ENCODE measurements around the gene ITGA8.
"Not testable (repeated sequence)": the region's sequence is repeated elsewhere in the genome, so short reads cannot be mapped to it uniquely, and the experiment has no call there.

Gene ITGA8

DNA sequence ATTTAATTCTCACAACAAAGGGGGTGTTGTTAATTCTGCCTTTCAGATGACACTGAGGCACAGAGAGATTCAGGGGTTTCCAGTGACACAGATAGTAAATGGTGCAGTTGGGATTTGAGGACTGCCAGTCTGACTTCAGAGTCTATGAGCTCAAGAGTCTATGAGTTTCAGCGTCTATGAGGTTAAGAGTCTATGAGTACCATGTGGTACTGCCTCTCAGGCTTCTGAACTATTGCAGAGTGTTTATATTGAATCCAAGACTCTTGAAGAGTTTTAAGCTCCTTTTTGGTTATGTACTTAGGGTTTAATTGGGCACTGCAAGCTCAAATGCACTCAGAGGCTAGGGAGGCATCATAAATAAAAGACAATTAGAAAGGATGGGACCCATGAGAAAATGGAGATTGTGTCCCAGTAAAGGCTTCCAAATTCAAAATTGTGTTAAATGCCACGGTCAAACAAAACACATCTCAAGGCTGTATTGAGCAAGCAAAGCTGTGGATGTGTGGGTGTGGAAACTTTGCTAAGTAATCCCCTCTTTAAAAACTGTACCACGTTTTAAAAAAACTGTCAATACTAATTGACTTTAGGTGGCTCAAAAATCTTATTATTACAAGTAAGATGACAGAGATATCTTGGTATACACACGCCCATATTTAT is 224.7 kb downstream of the ITGA8 start:
- H3K36me3 Mint-ChIP-seq = no peaks in the 10 kb centered on the region
- ATAC-seq (no peak), DNase-seq (ENCODE audit: low spot score in 2 of 2) (no peak)
- no peaks in the 10 kb centered on the region for H3K9me3 Mint-ChIP-seq
- no peaks in the 10 kb centered on the region for H3K4me1 Mint-ChIP-seq
- no peak overlapping the region for H3K27ac Mint-ChIP-seq
- no peak overlapping the region for H3K4me3 Mint-ChIP-seq

DNA sequence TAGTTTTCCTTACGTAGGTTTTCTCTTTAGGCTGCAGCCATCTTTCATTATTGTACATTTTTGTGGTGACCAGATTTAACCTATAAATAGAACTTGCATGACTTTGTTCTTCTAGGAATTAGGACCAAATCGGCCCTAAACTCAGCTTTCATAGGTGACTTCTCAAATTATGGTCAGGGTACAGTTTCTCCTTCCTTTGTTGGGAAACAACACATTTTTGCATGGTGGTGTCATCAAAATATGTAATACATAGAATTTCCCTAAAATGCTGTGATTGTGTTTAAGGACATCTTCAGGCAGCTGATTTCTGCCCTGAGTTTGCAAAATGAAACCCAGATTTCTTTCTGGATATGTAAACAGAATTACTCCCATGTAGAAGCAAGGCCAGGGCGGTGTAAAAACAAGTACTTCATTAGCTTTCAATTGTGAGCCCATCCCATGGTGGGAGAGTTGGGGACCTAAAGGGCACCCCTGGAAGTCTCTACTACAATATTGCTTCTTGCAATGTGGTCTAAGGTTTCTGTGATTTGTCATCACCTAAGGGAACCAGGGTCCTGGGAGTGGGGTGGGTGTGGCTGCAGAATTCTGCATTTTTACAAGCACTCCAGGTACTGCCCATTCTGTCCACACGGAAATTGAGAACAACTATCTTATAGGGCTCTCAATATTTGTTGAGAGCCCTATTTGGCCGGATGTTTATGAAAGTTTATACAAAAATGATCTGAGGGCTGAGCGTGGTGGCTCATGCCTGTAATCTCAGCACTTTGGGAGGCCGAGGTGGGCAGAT is 227.7 kb downstream of the ITGA8 start:
- Mint-ChIP-seq H3K4me3 (no peak overlapping the region), H3K27ac (no peak overlapping the region), H3K36me3 (no peaks in the 10 kb centered on the region), H3K4me1 (no peaks in the 10 kb centered on the region), H3K9me3 (peaks cover 2% of the 10 kb centered on the region)
- DNase-seq (ENCODE audit: low spot score in 2 of 2) (no peak), ATAC-seq (no peak)

DNA sequence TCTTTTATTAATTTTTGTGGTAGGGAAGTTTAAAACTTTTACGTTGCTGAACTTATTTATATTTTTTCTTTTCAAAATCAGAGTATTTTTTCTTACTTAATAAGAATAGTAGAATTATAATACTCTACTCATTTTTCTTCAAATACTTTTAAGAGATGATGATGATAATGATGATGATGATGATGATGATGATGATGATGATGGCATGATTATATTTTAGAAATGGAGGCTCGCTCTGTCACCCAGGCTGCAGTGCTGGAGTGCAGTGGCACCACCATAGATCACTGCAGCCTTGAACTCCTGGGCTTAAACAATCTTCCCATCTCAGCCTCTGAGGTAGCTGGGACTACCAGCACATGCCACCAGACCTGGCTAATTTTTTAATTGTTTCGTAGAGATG is 230.3 kb downstream of the ITGA8 start:
- no peak for ATAC-seq
- H3K9me3 Mint-ChIP-seq = peaks cover 2% of the 10 kb centered on the region
- no peak for DNase-seq (ENCODE audit: low spot score in 2 of 2)
- no peak overlapping the region for H3K4me3 Mint-ChIP-seq
- H3K27ac Mint-ChIP-seq = no peak overlapping the region
- no peaks in the 10 kb centered on the region for H3K36me3 Mint-ChIP-seq
- no peaks in the 10 kb centered on the region for H3K4me1 Mint-ChIP-seq

DNA sequence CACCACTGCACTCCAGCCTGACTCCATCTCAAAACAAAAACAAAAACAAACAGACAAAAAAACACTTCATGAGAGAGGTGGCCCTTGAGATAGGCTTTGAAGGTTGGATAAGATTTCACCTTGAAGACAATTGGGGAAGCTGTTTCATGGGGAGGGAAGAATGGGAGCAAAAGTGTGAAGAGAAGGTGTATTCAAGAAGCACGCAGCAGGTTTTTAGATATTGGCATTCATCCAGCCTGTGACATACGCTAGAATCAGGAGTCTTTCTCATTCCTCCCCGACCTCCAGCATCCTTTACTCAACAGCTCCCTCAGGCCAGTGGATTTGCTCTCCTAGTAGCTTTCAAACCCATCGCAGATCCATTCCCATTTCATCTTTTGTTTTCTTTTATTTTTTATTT is 232.3 kb downstream of the ITGA8 start:
- peaks cover 2% of the 10 kb centered on the region for H3K9me3 Mint-ChIP-seq
- H3K4me3 Mint-ChIP-seq = no peak overlapping the region
- H3K27ac Mint-ChIP-seq = no peak overlapping the region
- DNase-seq (ENCODE audit: low spot score in 2 of 2) (no peak), ATAC-seq (no peak)
- no peaks in the 10 kb centered on the region for H3K36me3 Mint-ChIP-seq
- H3K4me1 Mint-ChIP-seq = no peaks in the 10 kb centered on the region

DNA sequence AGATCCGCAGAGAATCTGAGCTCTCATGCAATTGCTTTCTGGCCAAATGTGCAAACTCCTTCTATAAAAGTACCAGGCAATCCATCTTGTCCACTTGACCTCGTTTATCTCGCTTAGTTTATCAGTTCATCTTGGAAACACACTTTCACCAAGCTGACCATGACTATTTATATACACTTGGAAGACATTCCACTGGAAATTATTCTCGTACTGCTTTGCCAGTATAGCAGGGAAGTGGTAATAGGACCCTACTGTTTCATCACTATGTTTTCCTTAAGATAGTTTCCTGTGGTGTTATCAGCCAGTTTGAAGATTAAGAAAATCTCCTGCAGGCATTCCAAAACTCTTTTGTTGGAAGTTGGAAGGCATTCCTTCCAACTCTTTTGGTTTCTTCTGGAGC is 233.3 kb downstream of the ITGA8 start:
- Mint-ChIP-seq H3K36me3 (no peaks in the 10 kb centered on the region), H3K4me1 (no peaks in the 10 kb centered on the region), H3K9me3 (peaks cover 2% of the 10 kb centered on the region), H3K27ac (no peak overlapping the region), H3K4me3 (no peak overlapping the region)
- DNase-seq (ENCODE audit: low spot score in 2 of 2) (no peak), ATAC-seq (no peak)

DNA sequence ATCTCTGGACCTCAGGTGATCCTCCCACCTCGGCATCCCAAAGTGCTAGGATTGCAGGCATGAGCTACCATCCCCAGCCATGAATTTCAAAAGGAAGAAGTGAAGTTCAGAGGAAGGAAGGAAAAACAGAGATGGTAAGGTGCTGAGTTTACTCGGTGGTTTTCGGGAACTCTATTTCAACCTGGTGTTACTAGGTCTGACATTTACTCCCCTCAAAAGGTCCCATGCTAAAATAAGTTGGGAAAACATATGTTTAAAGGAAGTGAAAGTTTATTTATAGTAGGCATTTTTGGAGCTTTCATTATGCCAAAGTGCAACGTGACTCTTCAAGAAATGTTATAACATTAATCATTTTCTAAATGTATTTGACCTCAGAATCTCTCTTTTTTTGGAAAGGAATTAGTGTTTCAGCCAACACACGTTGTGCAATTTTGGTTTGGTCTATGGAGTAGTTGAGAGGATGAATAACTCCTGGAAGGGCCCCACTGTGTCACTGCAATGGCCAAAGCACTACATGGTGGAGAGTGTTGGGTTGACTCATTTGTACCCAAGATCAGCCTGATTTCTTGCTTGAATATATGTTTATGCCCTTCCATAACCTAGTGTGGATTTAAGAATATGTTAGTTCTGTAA is 233.9 kb downstream of the ITGA8 start:
- H3K4me3 Mint-ChIP-seq = no peak overlapping the region
- no peaks in the 10 kb centered on the region for H3K4me1 Mint-ChIP-seq
- no peak for DNase-seq (ENCODE audit: low spot score in 2 of 2)
- peaks cover 2% of the 10 kb centered on the region for H3K9me3 Mint-ChIP-seq
- ATAC-seq = no peak
- no peaks in the 10 kb centered on the region for H3K36me3 Mint-ChIP-seq
- no peak overlapping the region for H3K27ac Mint-ChIP-seq

DNA sequence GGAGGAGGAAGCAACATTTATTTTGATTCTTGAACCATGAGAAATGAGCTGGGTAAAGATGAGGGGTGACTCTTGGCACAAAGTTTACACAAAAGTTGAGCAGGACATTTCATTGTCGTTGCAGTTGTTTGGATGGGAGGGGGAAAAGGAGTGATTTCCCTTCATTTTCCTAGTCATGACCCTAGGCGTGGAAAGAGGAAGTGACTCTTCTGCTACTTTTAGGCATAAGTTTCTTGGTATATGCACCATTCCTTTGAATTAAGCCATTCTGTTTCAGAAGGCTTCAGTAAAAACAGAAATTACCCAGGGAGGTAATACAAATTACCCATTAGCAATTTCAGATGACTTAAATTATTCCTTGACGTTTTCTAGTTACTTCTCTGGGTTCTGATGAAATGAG is 234.7 kb downstream of the ITGA8 start:
- ATAC-seq = no peak
- Mint-ChIP-seq H3K36me3 (no peaks in the 10 kb centered on the region), H3K9me3 (peaks cover 2% of the 10 kb centered on the region), H3K27ac (no peak overlapping the region), H3K4me1 (no peaks in the 10 kb centered on the region), H3K4me3 (no peak overlapping the region)
- DNase-seq (ENCODE audit: low spot score in 2 of 2) = no peak

DNA sequence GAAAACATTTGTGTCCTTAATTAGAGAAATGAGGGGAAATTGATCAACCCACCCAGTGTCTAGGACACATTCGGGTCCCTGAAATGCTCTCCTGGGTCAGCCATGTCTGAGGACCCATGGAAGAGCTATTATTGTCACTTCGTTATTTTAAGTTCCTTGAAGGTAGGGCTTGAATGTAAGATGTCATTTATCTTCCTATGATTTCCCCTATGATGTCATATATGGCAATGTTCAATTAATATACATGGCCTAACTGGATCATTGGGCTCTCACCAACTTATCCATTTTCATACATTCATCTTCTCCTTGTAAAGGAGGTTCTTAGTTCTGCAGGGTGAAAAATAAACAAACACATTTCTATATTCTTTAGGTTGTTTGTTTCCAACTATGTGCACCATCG is 235.6 kb downstream of the ITGA8 start:
- Mint-ChIP-seq H3K4me3 (no peak overlapping the region), H3K27ac (no peak overlapping the region), H3K9me3 (peaks cover 2% of the 10 kb centered on the region), H3K4me1 (no peaks in the 10 kb centered on the region), H3K36me3 (no peaks in the 10 kb centered on the region)
- ATAC-seq (no peak), DNase-seq (ENCODE audit: low spot score in 2 of 2) (no peak)

DNA sequence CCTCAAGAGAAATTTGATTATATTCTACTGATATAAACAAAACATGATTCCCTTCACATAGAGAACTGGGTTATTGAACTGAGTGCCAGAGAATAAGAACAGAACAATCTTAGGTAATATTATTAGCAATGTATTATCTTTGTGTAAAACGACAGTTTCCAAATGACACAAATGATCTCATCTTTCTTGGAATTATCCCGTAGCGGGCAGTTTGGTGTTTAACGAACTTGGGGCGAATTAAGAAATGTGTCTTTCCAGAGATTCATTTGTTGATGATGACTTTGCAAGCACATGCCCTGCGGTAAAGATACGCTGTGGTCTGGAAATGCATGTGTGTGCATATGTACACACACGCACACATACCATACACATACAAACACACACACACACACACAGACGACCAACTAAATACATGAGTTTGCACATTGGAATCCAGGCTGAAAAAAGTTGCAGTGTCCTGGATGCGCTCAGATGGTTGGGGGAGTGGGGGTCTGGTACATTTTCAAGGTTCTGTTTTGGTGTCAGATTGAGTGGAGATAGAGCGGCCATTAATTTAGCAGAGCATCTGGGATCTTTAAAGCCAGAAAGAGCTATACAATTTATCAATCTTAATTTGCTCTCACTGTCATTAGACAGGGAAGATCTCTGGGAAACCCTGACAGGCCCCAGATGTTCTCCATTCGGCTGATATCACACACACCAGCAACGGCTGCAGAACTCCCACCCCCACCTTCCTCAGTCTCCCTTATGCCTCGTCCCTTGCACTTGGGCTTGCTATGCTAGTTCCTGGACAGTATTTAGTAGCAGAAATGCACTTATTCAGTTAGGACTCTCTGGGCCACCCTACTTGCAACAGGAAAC is 236.3 kb downstream of the ITGA8 start:
- ATAC-seq = no peak
- Mint-ChIP-seq H3K4me1 (no peaks in the 10 kb centered on the region), H3K9me3 (no peaks in the 10 kb centered on the region), H3K27ac (no peak overlapping the region), H3K36me3 (no peaks in the 10 kb centered on the region), H3K4me3 (no peak overlapping the region)
- DNase-seq (ENCODE audit: low spot score in 2 of 2) = no peak

DNA sequence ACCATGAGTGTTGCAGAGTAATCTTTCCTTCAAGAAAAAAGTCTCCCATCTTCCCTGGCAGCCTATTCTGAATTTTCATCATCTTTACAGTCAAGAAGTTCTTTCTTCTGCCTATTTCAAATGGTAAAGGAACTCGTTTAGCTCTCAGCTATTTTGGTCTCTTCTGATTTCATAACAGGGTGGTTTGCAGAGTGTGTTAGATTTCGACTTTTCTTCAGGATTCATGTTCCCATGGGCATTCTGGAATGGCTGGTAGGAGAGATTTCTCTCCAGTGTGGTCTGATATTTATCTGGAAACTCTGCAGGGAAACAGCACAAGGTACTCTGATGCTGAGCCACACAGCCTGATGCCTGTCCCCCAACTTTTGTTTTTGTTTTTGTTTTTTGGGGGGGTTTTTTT is 237.6 kb downstream of the ITGA8 start:
- ATAC-seq (no peak), DNase-seq (ENCODE audit: low spot score in 2 of 2) (no peak)
- H3K4me1 Mint-ChIP-seq = no peaks in the 10 kb centered on the region
- no peaks in the 10 kb centered on the region for H3K36me3 Mint-ChIP-seq
- no peak overlapping the region for H3K4me3 Mint-ChIP-seq
- no peaks in the 10 kb centered on the region for H3K9me3 Mint-ChIP-seq
- no peak overlapping the region for H3K27ac Mint-ChIP-seq

DNA sequence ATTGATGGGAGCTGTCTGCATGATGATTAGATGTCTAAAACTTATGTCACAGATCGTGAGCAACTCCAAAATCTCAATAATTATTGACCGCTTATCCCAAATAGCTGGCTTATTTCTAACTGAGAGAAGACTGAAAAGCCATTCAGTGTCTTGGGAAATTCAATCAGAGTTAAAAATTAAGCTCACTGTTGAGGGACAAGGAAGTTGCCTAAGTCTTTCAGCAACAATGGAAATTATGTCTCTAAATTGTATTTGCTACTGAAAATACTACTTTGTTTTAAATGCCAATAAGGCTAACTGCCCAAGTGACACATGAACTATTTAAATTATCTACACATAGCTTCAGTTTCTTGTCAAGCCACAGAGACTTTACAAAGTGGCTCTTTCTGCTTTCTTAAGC is 240.8 kb downstream of the ITGA8 start:
- Mint-ChIP-seq H3K4me3 (no peak overlapping the region), H3K9me3 (no peaks in the 10 kb centered on the region), H3K27ac (no peak overlapping the region), H3K36me3 (no peaks in the 10 kb centered on the region), H3K4me1 (no peaks in the 10 kb centered on the region)
- ATAC-seq (no peak), DNase-seq (ENCODE audit: low spot score in 2 of 2) (no peak)

DNA sequence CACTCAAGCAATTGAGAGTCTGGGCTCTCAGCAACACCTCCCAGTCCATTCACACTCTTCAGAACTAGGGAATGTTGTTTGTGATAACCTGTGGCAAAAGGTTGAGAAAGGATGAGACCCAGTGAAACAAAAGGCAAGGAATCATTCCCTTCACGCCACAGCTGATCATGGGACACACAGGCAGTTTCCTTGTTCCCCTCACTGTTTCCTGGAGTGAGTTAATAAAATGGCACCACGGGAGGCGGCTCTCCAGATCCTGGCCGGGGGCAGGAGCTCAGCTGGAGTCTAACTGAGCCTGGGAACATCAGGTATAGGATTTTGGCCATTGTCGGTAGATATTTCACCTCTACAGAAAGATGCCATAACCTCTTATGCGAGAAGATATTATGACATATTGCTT is 241.3 kb downstream of the ITGA8 start:
- no peaks in the 10 kb centered on the region for H3K9me3 Mint-ChIP-seq
- no peak for DNase-seq (ENCODE audit: low spot score in 2 of 2)
- H3K27ac Mint-ChIP-seq = no peak overlapping the region
- H3K4me3 Mint-ChIP-seq = no peak overlapping the region
- ATAC-seq = no peak
- H3K36me3 Mint-ChIP-seq = no peaks in the 10 kb centered on the region
- H3K4me1 Mint-ChIP-seq = no peaks in the 10 kb centered on the region

DNA sequence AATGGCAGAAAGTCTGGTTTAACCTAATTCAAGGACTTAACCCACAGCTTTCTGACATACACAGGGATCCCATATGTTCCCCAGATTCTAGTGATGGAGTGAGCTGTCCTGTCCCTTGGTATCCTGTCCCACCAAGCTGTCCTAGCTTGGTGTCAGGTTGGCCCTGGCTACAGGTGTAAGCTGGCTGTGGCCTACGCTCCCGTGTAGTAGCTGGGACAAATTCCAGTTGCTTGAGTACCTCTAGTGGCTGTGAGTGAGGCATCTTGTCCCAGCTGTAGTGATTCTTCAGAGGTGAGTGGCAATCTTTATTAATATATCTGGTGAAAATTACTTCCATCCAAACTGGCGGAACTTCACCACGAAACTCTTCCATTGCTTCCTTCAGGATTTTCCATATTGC is 243.4 kb downstream of the ITGA8 start:
- no peak for DNase-seq (ENCODE audit: low spot score in 2 of 2)
- no peak overlapping the region for H3K4me3 Mint-ChIP-seq
- H3K9me3 Mint-ChIP-seq = no peaks in the 10 kb centered on the region

DNA sequence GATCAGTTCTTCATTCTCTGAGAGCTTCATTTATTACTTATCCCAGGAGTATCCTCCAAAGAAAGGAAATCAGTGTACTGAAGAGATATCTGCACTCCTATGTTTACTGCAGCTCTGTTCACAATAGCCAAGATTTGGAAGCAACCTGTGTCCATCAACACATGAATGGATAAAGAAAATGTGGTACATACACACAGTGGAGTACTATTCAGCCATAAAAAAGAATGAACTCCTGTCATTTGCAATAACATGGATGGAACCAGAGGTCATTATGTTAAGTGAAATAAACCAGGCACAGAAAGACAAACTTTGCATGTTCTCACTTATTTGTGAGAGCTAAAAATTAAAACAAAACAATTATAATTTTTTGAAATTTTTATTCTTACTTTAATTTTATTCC is 244.3 kb downstream of the ITGA8 start:
- DNase-seq (ENCODE audit: low spot score in 2 of 2); ATAC-seq; H3K4me1 Mint-ChIP-seq: not testable (repeated sequence)

More for the DNA sequence above, 243.4 kb downstream of the ITGA8 start:
- H3K27ac Mint-ChIP-seq = no peak overlapping the region
- H3K4me1 Mint-ChIP-seq = no peaks in the 10 kb centered on the region
- no peak for ATAC-seq
- no peaks in the 10 kb centered on the region for H3K36me3 Mint-ChIP-seq

DNA sequence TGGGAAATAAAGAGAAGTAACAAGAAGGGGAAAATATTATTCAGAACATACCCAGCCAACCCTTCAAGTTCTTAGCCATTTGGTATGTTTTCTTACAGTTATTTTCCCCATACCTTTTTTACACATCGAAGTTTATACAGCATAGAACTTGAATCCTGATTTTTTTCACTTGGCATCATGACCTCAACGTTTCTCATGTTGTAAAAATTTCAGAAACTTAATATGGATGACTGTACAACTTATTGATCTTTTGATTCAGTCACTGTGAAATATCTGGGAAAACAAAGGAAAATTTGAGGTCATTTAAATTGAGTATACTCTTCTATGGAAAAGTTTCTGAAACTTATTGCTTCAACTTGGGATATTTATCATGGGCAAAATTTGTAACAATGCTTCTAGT is 245.1 kb downstream of the ITGA8 start:
- Mint-ChIP-seq H3K4me3 (no peak overlapping the region), H3K36me3 (no peaks in the 10 kb centered on the region), H3K27ac (no peak overlapping the region), H3K4me1 (no peaks in the 10 kb centered on the region), H3K9me3 (no peaks in the 10 kb centered on the region)
- no peak for ATAC-seq
- no peak for DNase-seq (ENCODE audit: low spot score in 2 of 2)

More for the DNA sequence above, 244.3 kb downstream of the ITGA8 start:
- H3K4me3 Mint-ChIP-seq, H3K9me3 Mint-ChIP-seq, H3K36me3 Mint-ChIP-seq, H3K27ac Mint-ChIP-seq: not testable (repeated sequence)

Data from stimulated activated effector memory CD8-positive, alpha-beta T cell treated with anti-CD3 and anti-CD28 coated beads, Interleukin-12 subunit alpha, Interleukin-12 subunit beta, amount 100 ng/mL, for 72 hours (primary cell).